Lower leg skin (tissue), 4 donors: ENCODE data around the gene CDK16. TPM values are rescaled to one million over a fixed set of nuclear protein-coding genes. Genes with fewer than 3 reads are reported as not detected.

Source experiments
- DNase-seq, 2 donors: peaks; one replicate each; pipeline ENCODE4 v3.0.0-alpha.2; 2019; ENCODE audit warnings: low spot score in 2 of 2
- H3K4me3 ChIP-seq: fragments of 200-600 bp; sonication (generic); 2 replicates; pipeline ENCODE4 v1.5.1; 2017; ENCODE audit warnings: mild to moderate bottlenecking, low read depth; ENCODE audit not compliant: poor library complexity, severe bottlenecking
- POLR2A ChIP-seq, 2 donors: fragments of 450-650 bp; IDR thresholded peaks; one replicate each; pipeline ENCODE4 v1.6.1; 2016 to 2017; ENCODE audit warnings: antibody characterized with exemption in 2 of 2, mild to moderate bottlenecking in 1 of 2, moderate library complexity in 1 of 2
- WGBS, 2 donors: methylation state at CpG; one replicate each; pipeline ENCODE4 v1.1.5; 2018; 5-methylcytosine and 5-hydroxymethylcytosine counted together
- intact Hi-C: fragments of 100-400 bp; cut with DNase I; formaldehyde crosslinking; loops from one replicate; pipeline ENCODE4 v1.15.0; 2023; ENCODE audit warnings: low total_unique reads
- total RNA-seq, 4 donors: library from RNA; depleted of rRNA; stranded (reverse); fragments of >200 nt; gene quantifications; one replicate each; pipeline ENCODE4 v1.1.0, GENCODE V29; 2016
- TF ChIP-seq, protein P1 (sequence below), 3 donors: fragments of 450-650 bp; IDR thresholded peaks; one replicate each; pipeline ENCODE4 v1.5.1; 2016; ENCODE audit warnings: antibody characterized with exemption in 3 of 3, mild to moderate bottlenecking in 3 of 3, moderate library complexity in 2 of 3

The CDK16 gene
- total RNA-seq, 4 donors from 2014 or later: 57.7 to 98.0 (median 73.5) TPM

DNA sequence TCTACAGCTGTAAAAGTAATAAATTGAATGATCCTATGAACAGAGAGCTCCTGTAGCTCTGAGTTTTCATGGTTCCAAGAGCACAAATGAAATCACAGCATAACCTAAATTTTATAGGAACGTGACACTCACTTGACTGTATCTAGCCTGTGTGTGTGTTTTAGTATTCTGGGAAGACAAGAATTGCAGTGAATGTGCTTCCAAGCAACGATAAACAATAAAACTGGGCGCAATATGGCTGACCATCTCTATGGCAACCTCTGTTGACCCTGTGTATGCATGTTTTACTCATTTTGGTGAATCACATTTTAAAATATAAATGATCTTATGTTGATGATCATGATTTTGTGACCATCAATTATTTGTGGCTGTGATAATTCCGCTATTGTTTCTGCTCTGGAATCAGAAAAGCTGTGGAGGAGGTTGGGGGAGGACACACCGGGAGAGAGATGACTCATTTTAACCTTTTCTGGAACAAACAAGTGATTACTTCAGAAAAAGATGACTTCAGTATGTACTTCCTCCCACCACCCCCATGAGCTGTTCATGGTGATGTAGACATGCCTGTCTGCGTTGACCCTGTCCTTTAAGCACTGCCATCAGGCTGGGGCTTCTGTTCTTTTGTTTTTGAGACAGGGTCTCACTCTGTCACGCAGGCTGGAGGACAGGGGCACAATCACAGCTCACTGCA lies 46.1 kb downstream of the CDK16 start:
- WGBS, 2 donors: 68 to 74% methylated on average over 7 of the region's 7 CpGs
- H3K4me3 ChIP-seq: no peak overlapping the region
- intact Hi-C loops: no loop called here
- no peak for DNase-seq
- TF ChIP-seq POLR2A (IDR thresholded peaks at IDR 0.05): no peak
- TF ChIP-seq, protein P1, sequence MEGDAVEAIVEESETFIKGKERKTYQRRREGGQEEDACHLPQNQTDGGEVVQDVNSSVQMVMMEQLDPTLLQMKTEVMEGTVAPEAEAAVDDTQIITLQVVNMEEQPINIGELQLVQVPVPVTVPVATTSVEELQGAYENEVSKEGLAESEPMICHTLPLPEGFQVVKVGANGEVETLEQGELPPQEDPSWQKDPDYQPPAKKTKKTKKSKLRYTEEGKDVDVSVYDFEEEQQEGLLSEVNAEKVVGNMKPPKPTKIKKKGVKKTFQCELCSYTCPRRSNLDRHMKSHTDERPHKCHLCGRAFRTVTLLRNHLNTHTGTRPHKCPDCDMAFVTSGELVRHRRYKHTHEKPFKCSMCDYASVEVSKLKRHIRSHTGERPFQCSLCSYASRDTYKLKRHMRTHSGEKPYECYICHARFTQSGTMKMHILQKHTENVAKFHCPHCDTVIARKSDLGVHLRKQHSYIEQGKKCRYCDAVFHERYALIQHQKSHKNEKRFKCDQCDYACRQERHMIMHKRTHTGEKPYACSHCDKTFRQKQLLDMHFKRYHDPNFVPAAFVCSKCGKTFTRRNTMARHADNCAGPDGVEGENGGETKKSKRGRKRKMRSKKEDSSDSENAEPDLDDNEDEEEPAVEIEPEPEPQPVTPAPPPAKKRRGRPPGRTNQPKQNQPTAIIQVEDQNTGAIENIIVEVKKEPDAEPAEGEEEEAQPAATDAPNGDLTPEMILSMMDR (IDR thresholded peaks at IDR 0.05): no peak

DNA sequence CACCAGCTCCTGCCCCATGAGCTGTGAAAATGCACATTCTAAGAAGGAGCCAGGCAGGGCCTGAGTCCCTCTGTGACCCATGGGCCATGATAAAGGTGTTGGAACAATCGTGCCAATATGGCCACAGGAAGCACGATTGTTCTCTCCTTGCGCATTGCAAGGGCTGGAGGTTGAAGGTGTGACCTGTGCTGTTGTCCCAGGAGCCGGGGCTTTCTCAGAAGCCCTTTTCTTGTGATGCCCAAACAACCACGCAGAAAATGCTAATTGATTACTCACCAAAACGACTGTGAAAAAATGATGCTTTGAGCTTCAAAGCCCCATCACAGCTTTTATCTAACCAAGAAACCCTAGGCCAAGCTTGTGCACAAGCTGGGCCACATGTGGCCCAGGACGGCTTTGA lies 48.2 kb downstream of the CDK16 start:
- TF ChIP-seq, protein P1 (IDR thresholded peaks at IDR 0.05): no peak
- TF ChIP-seq POLR2A (IDR thresholded peaks at IDR 0.05): no peak
- 77 to 88% methylated on average over 7 of the region's 7 CpGs for WGBS, 2 donors

GRCh38 chrX:47272013-47272408 lies 53.5 kb downstream of the CDK16 start:
- DNase-seq: no peak
- TF ChIP-seq POLR2A (IDR thresholded peaks at IDR 0.05): no peak
- TF ChIP-seq, protein P1 (IDR thresholded peaks at IDR 0.05): no peak
- 67 to 70% methylated on average over 2 of the region's 2 CpGs for WGBS, 2 donors
- intact Hi-C loops: no loop called here
- no peak overlapping the region for H3K4me3 ChIP-seq

More for the DNA sequence above, 48.2 kb downstream of the CDK16 start:
- DNase-seq: no peak
- H3K4me3 ChIP-seq: no peak overlapping the region
- intact Hi-C loops: no loop called here

DNA sequence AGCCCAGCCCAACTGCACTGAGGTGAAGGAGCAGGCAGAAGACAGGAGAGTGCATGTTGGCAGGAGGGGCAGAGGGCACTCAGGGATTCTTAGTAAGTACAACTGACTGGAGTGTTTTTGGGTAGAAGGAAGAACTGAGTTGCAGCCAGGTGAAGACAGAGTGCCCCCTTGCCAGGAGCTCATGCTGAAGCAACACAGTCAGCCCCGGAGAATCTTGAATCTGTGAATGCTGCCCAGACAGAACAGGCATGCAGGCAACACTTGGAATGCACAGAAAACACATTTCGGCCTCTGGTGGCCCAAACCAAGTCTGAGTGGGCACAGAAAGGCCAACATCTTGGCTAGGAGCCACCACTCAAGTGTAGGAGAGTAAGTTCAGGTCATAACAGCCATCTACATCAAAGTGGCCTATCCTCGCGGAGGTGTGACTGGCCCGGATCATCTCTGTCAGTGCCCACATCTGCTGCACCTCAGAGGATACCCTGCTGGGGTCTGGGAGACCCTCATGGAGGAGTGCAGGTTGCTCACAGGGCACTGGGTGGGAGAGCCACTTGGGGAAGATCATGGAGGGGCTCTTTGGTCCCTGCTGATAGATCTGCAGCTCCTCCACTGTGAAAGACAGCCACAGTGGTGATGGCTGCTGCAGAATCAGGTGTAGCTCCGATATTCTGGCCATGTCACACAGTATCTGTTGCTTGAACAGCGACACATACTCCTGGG lies 54.7 kb downstream of the CDK16 start:
- 81 to 100% methylated on average over 1 to 7 of the region's 7 CpGs for WGBS, 2 donors
- intact Hi-C loops: no loop called here
- DNase-seq: no peak
- H3K4me3 ChIP-seq: no peak overlapping the region
- TF ChIP-seq, protein P1 (IDR thresholded peaks at IDR 0.05): no peak
- TF ChIP-seq POLR2A (IDR thresholded peaks at IDR 0.05): no peak

- no peak for TF ChIP-seq POLR2A (IDR thresholded peaks at IDR 0.05)
- TF ChIP-seq, protein P1 (IDR thresholded peaks at IDR 0.05): no peak
- 40 to 67% methylated on average over 2 of the region's 2 CpGs for WGBS, 2 donors
- intact Hi-C loops: no loop called here
- no peak overlapping the region for H3K4me3 ChIP-seq
- no peak for DNase-seq
These were observed 60.2 kb downstream of the CDK16 start for GRCh38 chrX:47278691-47279090.

Other genes with a start within 250 kb of the CDK16 start
- gene RGN, start 140.2 kb upstream of the CDK16 start, total RNA-seq: 1 to 10 TPM in 1 of 4 donors, under 1 TPM in 2, not detected in 1; 0.53 to 1.4 (median 0.71) TPM
- 10 to 100 TPM; 52.8 to 75.6 (median 65.9) TPM for gene NDUFB11, start 74.0 kb upstream of the CDK16 start, total RNA-seq
- 10 to 100 TPM; 22.2 to 35.4 (median 31.2) TPM for gene RBM10, start 73.5 kb upstream of the CDK16 start, total RNA-seq
- 100 to 1,000 TPM; 112 to 159 (median 121) TPM for gene UBA1, start 24.9 kb upstream of the CDK16 start, total RNA-seq
- 10 to 100 TPM; 12.8 to 24.9 (median 18.7) TPM for gene USP11, start 14.3 kb downstream of the CDK16 start, total RNA-seq
- gene ZNF157, start 151.9 kb downstream of the CDK16 start, total RNA-seq: under 1 TPM in 2 of 4 donors, not detected in 2; 0.19 TPM